GM21528 (cell line): ENCODE data around the gene GPR107.

Source experiments
- ATAC-seq: cut with Tn5 transposase; IDR thresholded peaks from one replicate; pipeline ENCODE4 v1.9.1; 2021; ENCODE audit warnings: mild to moderate bottlenecking, moderate library complexity; ENCODE audit not compliant: unreplicated experiment, low FRiP score

Gene GPR107

GRCh38 chr9:130053109-130053503 lies 600 bp upstream of the GPR107 start:
- ATAC-seq: no peak

DNA sequence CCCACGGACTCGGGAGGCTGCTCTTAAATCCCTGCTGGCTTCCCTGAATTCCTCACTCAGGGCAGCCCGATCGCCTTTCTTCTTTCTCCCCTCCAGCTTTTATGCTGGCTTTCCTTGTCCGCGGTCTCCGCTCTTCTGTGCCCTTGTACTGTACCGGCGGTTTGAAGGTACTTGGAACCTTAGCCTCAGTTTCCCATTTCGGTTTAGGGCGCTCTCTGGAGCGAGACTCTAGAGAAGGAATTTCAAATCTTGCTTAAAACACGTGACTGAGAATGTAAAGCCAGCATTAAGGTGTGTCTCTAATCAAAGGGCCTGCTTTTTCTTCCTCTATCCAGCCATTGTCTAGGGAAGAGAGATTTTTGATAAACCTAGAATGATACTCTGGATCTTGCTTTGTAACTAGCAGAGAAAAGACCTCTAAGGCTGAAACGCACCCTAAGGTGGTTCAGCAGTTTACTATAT lies 650 bp downstream of the GPR107 start:
- ATAC-seq: no peak

GRCh38 chr9:130054820-130055219 lies 1.1 kb downstream of the GPR107 start:
- ATAC-seq: no peak

DNA sequence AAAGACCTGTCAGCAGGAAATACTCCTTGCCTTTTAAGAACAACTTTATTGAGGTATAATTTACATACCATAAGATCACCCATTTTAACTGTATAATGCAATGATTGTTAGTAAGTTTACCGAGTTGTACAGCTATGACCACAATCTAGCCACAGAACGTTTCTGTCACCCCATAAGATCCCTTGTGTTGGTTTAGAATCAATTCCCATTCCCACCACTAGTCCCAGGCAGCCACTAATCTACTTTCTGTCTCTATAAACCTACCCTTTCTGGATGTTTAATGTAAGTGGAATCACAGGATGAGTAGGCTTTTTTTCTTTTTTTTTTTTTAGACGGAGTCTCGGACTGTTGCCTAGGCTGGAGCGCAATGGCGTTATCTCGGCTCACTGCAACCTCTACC lies 4.4 kb downstream of the GPR107 start:
- ATAC-seq: no peak

- no peak for ATAC-seq
Observed at GRCh38 chr9:130058887-130059286, 5.2 kb downstream of the GPR107 start.

GRCh38 chr9:130060296-130060695 lies 6.6 kb downstream of the GPR107 start:
- no peak for ATAC-seq

DNA sequence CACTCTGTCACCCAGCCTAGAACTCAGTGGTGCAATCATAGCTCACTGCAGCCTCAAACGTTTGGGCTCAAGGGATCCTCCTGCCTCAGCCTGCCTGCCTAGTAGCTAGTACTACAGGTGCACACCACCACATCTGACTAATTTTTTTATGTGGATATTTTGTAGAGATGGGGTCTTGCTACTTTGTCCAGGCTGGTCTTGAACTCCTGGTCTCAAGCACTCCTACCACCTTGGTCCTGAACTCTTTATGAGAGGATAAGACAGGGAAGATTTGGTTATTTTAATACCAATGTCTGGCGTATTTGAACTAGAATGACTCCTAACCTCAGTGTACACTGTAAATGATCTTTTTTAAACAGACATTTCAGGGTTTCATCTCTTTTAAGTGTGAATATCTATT lies 9.0 kb downstream of the GPR107 start:
- ATAC-seq: no peak

GRCh38 chr9:130064621-130065020 lies 10.9 kb downstream of the GPR107 start:
- ATAC-seq: no peak

DNA sequence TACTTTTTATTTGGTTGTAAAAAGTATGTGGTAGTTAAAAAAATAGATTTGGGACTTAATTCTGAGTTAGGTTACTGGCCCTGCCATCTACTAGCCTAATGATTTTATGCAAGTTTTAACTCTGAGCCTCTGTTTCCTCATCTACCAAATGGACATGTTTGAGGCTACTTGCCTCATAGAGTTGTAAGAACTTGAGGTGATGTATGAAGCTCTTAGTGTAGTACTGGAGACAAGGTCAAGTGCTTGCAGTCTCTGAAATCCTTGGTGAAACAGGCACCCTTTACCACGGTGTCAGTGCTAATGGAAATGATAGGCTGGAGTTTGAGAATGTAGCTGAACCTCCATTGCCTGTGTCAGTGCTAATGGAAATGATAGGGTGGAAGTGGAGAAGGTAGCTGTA lies 15.3 kb downstream of the GPR107 start:
- ATAC-seq: no peak

- no peak for ATAC-seq
Observed at GRCh38 chr9:130072515-130073235, 19.0 kb downstream of the GPR107 start.

DNA sequence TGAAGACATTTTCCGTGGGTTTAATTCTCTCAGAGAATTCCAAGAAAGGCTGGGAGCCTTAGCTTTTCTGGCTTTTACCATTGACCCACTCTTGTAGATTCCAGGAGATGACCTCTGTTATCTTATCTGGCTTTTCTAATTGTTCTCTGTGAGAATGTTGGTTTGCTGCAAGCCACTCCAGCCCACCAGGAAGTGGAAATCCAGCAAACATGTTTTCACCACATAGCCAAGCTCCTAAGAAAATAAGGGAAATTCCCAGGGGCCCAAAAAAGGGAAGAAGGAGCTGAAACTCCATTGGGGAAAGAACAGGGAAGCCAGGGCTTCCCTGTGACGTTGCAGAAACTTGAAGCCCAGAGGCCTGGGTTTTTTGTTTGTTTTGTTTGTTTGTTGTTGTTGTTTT lies 19.7 kb downstream of the GPR107 start:
- ATAC-seq: no peak

DNA sequence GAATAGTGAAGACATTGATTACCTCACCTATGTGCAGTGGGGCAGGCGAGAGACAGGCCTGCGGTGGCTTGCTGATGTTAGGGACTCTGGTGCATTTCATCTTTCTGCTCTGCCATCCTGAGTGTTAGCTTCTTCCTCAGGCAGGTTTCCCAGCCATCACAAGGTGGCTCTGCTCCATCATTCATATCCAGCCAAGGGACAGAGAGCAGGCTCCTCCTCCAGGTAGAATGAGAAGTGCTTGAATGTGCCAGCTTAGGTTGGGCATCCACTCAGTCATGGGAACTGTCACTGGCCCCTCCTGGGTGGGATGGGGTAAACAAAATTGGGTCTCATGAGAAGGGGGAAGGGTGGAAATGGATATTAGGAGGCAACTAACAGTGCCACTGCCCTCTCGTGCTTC lies 24.8 kb downstream of the GPR107 start:
- no peak for ATAC-seq

- no peak for ATAC-seq
Observed at GRCh38 chr9:130084337-130084736, 30.6 kb downstream of the GPR107 start.

- no peak for ATAC-seq
Observed at GRCh38 chr9:130088051-130088450, 34.3 kb downstream of the GPR107 start.

- no peak for ATAC-seq
Observed at GRCh38 chr9:130089141-130089540, 35.4 kb downstream of the GPR107 start.

GRCh38 chr9:130090915-130091314 lies 37.2 kb downstream of the GPR107 start:
- ATAC-seq: no peak

DNA sequence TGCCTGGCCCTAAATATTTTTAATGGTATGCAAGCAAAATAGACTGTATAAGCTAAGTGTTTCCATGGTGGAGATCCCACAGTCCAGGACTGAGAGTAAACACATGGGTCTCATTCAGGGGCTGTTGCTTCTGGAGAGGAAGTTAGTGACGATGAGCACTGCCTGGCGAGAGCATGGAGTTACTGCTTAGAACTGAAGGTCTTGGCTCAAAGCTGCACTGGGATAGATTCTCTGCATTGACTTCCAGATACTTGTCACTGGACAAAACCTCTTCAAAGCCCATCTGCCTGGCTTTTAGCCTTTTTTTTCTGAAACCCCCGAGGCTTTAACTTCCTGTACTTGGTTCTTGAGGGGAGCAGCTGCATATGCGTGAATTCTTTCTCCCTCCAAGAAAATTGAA lies 39.2 kb downstream of the GPR107 start:
- ATAC-seq: no peak

GRCh38 chr9:130095872-130096271 lies 42.2 kb downstream of the GPR107 start:
- no peak for ATAC-seq

DNA sequence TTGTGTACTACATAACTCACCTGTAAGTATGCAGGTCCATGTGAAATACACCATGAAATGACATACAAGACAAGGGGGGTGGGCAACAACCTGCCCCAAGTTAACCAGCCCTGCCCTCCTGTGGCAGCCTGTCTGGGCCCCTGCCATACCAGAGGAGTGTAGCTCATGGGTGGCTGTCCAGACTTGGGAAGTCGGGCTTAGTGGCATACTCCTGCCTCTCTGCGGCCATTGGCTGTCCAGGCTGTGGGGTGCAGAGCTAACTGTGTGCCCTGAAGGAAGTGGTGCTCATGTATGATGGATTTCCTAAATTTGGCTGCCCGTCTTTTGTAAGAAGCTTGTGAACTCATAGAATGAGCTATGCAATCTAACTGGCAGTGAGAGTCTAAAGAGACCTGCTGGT lies 47.0 kb downstream of the GPR107 start:
- no peak for ATAC-seq

DNA sequence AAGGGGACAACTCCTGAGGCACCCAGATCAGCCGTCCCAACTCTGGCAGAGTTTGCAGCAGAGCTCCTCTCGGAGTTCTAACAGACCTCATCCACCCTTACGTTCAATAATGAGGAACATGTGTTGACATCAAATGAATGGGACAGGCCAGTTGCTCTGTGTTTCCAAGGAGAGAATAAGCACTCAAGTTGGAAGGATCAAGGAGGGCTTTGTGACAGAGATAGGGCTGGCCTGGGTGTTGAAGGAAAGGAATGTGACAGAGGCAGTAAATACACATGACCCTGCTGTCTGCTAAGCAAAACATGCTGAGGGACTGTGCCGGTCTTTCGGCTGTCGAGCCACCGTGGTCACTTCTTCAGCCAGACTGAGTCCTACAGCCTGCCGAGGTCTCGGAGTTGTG lies 48.2 kb downstream of the GPR107 start:
- ATAC-seq: no peak

DNA sequence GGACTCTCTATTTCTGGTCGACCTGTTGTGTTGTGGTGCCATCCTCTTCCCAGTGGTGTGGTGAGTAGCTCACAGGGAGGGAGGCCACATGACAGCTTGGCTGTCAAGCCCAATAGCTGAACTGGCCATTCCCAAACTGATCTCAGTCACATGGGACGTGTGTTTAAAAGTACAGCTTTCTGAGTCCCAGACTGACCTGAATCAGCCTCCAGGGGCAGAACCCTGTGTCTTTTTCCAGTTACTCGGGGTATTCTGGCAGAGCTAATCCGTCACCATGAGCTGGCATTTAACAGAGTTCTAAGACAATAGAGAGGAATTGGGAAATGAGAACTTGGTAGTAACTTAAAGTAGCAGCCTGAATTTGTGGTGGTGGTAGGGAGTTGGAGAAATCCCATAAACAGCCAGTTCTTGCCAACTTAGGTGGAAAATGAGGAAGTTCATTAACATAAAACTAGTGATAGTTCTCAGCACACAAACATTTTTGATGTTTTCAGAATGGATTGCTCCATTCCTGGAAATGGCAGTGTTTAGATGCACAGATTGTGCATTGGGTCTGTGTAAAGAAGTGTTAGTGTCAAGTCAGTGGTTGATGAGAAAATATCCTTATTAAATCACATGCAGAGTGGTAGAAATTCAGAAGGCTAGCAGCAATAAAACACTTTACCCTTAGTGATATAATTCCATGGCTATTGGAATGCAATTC lies 50.9 kb downstream of the GPR107 start:
- ATAC-seq: no peak

- ATAC-seq: no peak
Observed at GRCh38 chr9:130106860-130107233, 53.1 kb downstream of the GPR107 start.
